ENCODE data around the gene ZNF407.

The ZNF407 gene

DNA sequence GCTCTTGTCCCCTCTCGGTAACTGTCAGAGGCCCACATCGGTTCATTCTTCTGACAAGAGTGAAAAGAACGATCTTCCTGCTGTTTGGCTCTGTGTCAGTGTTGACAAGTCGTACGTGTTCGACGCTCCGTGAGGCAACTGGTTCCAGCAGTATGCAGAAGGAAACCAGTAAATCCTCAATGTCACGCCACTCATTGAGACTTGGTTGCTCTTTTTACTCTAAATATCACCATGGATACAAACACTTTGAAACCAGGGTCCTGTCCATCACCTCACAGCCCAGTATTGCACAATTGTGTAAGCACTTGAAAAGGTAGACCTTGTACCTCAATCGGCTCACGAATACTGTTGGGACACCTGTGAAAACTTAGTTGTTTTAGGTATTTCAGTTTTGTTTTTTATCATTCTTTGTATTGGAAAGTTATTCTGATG lies 136.4 kb downstream of the ZNF407 start:
- no peak for DNase-seq

DNA sequence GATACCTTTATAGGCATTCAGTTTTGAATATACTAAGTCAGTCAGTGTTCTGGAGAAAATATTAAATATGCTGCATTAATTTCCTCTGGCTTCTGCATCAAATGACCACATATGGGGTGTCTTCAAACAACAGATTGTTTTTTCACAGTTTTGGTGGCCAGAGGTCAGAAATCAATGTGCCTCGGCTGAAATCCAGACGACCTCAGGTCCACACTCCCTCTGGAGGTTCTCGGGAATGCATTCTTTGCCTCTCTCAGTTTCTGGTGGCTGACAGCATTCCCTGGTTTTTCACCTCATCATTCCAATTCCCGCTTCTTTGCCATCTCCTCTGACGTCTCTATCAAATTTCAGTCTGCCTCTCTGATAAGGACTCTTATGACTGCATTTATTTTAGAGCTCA lies 142.3 kb downstream of the ZNF407 start:
- DNase-seq: no peak

DNA sequence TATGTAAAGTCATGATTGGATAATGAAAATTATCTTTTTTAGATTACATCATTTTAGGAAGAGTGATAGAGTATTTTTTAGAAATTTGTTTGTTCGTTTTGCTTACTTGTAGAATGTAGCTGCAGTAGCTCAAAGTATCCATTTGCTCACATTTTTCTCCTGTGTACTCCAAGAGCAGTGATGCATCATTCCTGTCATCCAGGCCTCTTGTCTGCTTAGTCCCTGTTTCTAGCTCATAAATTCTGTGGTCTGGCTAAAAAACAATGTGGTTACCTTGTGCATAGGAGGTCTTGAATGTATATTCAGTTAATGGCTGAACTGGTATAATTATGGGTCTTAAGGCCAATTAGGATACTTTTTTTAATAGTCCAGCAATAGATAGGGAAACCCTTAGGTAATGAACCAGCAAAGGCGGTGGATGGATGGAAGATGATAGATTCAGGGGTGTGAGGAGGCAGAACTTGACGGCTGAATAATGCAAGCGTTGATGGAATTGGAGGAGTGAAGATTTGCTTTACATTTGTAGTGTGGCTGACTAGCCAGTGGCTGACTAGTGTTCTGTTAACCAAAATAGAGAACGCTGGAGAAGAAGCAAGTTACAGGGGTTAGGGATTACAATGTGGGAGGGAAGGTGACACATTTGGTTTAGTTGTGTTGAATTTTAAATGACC lies 145.0 kb downstream of the ZNF407 start:
- no peak for DNase-seq

DNA sequence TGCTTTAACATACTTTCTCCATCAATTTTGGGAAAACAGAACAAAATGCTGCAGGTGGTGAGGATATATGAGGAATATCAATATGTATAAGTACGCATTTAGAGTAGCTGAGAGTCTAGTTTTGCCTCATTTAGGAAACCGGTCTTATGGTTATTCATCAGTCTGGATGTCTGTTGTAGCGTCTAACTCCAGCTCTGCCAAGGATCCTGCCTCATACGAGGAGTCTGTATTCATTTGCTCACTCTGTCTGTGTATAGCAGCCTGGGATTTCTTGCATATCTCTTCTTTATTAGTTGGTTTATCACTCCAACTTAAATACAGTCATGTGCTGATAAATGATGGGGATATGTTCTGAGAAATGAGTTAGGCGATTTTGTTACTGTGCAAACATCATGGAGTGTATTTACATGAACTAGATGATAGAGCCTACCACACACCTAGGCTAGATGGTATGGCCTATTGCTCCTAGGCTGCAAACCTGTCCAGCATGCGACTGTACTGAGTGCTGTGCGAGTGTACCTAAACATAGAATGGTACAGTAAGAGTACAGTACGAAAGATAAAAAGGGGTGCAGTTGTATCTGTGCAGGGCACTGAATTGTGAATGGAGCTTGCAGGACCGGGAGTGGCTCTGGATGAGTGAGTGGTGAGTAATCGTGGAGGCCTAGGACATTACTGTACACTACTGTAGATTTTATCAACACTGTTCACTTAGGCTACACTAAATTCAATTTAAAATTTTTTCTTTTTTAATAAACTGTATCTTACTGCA lies 148.1 kb downstream of the ZNF407 start:
- DNase-seq: no peak

DNA sequence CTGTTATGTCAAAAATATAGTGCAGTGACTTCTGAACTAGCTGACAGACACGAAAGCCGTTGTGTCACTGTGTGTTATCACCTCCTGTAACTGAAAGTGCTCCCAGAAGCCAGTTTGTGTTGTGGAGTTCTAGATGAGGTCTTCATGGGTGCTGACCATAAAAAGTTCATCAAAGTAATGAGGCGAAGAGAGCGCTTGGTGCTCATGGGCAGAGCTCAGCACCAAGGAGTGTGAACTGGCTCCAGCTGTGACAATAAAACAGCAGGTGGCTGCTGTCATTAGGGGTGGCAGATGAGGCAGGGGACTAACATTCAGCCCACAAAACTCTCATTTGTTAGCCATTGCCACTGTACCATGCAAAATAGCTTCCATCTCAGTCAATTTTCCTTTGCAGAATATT lies 151.1 kb downstream of the ZNF407 start:
- no peak for DNase-seq

DNA sequence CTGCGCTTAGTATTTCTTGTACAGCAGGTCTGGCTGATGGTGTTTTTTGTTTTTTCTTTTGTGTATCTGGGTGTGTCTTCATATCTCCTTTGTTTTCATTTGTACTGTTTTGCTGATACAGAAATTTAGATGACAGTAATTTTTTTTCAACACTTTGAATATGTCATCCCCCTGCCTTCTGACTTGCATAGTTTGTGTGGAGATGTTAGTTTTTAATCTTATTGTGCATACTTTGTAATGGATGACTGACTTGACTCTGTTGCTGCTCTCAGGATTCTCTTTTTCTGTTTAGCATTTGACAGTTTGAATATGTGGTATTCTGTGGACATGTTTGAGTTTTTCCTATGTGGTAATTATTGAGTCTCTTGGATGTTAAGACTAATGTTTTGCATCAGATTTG lies 161.3 kb downstream of the ZNF407 start:
- no peak for DNase-seq

DNA sequence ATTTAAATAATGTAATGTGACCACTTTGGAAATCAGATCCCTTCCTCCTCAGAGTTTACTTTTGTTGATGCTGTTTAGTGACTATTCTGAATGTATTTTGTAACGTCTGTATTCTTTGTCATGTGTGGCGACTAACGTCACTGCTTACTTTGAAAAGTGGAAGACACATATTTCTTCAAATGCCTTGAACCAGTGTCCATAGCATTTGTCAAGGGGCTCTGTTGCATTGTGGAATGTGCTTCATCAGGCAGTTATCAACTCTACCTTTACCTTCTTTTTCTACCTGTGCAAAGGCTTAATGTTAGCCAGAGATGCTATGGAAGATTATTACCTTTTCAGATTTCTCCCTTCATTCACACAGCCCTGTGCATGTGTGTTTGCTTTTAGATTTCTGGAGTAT lies 162.4 kb downstream of the ZNF407 start:
- DNase-seq: no peak

DNA sequence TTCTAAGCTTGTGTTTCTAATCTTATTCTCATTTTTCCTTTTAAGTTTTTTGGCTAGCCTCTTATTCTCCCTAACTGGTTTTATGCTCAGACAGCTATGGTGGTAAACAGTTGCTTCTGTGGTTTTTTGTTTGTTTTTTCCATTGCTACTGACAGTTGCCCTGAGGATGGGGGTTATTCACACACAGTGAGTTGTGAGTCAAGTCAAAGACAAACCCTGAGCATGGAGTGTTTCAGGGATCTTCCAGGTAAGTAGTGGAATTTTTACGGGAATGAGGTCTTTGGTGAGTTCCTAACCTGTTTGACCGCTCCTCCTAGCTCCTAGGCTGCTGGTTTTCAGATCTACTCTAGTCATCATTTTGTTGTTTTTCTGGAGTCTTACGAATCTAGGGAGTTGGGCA lies 162.8 kb downstream of the ZNF407 start:
- DNase-seq: no peak

DNA sequence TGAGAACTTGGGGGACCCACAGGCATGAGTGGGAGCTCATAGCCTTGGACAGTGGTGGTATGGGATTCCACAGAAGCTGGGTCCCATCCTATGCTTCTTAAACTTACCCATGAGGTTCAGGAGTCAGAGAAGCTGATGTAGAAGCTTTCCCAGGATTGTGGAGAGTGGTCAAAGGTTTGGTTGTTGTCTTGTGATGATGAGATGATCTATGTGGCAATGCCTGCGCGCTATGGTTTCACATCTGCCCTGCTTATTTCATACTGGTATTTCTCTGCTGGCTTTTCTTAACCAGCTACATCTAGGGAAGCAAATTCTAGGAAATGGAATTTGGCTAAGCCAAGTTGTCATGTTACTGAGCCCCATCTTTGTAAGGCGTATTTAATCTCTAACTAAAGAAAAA lies 168.6 kb downstream of the ZNF407 start:
- DNase-seq: no peak

DNA sequence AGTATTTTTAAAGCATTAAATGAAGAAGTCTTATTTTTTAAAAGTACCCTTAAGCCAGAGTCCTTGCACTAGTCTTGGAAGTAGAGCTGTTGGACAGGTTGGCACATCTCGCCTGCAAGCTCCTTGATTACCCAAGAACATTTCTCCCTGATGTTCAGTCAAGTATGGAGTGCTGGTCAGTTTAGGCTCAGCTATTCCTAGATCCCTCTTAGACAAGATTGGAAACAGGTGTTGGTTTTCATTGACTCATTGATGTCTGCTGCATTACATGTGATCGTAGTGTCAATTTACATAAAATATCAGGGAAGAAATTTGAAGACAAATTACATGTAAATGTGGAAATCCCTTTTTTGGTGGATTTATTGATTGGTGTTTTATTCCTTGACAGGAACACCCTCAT lies 170.4 kb downstream of the ZNF407 start:
- no peak for DNase-seq

DNA sequence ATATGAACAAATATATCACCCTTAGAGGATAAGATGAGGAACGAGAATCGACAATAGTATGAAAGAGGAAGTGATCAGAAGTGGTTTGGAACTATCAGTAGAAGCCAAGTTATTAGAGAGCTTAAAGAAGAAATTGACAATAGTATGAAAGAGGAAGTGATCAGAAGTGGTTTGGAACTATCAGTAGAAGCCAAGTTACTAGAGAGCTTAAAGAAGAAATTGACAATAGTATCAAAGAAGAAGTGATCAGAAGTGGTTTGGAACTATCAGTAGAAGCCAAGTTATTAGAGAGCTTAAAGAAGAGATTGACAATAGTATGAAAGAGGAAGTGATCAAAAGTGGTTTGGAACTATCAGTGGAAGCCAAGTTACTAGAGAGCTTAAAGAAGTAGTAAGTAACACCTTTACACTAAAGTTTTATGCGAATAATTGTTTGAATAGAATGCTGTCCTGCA lies 175.5 kb downstream of the ZNF407 start:
- no peak for DNase-seq

DNA sequence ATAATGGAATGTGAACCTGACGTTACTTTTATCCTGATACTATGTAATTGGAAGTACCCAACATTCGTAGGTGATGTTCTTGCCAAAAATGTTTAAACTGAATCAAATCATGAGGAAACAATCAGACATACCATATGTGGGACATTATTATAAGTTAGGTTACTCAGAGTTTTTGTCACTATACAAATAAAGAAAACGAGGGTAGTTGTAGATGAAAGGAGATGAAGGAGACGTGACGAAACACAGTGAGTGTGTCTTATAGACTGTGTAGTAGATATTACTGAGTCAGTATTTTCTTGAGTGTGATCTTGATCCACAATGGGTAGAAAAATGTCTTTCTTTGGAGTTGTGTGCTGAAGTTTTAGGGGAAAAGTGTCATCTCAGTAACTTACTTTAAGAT lies 176.8 kb downstream of the ZNF407 start:
- DNase-seq: no peak

DNA sequence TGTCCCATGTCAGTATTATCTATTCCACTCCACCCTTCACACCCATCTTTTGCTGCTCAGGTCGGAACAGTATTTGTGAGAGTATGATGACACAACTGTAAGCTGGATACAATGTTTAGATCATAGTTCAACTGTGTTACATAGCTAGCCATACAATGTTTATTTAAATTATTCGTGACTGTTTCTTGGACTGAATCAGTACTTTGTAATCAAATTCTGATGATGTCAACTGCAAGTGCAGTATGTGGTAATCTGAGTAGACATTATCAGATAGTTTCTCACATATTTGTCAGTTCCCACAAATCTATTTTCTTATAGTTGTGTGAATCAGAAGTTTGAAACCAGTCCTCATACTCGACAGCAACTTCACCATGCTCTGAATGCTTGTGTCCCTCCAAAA lies 177.6 kb downstream of the ZNF407 start:
- DNase-seq: no peak

DNA sequence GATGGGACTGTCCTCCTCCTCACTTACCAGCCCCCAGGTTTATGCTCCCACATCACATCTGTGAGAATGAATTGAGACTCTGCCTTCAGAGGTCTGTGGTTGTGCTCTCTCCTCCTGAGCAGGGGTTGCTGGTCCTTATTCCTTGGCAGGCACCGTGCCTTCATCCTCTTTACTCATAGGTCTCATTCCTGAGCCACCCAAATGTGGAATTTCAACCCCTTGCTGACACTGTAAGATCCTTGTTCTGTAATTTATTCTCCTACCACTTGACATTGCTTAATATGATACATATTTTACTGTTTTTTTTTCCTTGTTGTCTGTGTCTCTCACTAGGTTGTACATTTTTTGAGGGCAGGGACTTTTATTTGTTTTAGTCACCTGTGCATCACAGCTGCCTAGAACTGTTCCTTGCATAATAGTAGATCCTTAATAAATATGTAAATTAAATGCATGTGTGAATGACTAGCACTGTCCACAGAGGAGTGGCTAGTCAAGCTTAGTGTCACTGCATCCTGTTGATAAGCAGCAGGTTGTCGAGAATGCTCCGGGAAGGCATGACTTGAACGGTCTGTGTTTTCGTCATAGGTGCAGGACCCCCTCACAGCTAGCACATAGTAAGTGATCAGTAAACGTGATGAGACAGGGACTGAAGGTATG lies 180.6 kb downstream of the ZNF407 start:
- DNase-seq: no peak

DNA sequence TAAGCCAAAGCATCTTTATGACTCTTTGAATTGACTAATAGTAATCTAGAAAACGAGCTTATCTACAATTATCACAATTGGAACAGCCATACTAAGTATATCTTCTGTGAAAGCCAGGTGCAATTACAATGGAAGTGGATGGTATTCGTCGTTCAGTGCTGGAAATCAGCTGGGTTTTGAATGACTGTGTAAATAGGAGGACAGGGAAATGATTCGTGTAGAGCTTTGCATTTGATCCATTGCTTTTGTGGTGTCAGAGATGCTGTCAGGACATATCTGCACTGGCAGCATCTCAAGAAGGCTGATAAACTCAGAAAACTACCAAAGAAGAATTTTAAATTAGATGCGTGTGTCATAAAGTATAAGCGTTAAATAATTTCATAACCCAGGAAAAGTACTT lies 187.1 kb downstream of the ZNF407 start:
- no peak for DNase-seq

DNA sequence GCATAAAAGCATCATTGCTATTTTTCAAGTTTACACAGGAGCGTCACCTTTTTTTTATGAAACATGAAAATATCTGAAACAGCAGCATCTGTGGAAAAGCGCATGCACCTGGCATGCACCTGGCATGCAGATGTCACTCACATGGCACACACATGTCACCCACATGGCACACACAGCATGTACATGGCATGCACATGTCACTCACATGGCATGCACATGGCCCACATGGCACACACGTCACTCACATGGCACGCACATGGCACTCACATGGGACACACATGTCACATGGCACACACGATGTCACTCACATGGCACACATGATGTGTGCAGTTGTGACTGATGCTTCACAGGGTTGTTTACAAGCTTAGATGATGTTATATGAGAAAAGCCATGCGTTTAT lies 188.0 kb downstream of the ZNF407 start:
- no peak for DNase-seq

DNA sequence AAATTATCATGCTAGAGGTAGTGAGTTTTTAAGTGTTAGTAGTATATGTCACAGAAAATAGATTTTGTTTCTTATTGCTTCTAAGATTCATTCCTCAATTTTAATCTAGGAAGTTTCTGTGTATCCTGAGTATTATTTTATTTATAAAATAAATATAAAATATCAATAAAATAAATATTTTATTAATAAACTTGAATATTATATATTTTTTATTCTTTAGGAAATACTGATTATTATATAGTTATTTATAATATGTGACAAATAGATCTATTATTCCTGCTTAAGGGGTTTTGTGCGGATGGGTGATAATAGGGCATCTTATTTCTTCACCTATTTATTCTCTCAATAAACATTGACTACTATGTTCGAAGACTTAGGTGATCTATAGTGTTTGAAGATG lies 191.0 kb downstream of the ZNF407 start:
- no peak for DNase-seq

DNA sequence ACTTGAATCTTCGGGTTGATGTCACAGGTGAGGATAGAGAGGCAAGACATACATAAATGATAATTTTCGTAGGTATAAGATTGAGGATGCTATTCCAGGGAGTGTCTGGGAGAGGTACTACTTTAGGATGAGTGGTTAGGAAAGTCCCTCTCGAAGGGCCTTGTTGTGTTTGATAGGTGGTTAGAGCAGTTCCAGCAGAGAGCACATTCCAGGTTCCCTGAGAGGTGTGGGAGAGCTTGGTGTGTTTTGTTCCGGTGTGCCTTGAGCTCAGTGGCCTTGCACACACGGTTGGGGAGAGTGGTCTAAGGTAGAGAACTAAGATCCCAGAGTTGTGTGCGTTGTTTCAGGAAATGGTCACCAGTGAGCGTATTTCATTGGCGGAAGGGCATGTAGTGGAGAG lies 191.4 kb downstream of the ZNF407 start:
- DNase-seq: no peak

DNA sequence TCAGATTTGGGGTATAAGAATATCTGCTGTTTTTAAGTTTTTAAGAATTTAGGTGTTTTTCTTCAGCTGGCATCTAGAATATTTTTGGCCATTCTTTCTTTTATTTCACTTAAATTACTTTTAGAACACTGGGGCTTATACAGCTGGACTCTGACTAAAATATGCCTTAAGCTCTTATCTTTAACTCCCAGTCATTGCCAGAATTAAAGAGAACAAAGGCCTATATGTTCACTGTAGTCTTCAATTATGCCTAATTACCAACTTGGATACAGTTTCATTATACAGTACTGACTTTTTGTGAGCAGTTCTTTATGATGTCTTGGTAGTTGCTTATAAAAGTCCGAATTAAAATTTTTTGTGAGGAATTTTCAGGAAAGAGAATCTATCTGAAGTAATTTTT lies 192.8 kb downstream of the ZNF407 start:
- no peak for DNase-seq

DNA sequence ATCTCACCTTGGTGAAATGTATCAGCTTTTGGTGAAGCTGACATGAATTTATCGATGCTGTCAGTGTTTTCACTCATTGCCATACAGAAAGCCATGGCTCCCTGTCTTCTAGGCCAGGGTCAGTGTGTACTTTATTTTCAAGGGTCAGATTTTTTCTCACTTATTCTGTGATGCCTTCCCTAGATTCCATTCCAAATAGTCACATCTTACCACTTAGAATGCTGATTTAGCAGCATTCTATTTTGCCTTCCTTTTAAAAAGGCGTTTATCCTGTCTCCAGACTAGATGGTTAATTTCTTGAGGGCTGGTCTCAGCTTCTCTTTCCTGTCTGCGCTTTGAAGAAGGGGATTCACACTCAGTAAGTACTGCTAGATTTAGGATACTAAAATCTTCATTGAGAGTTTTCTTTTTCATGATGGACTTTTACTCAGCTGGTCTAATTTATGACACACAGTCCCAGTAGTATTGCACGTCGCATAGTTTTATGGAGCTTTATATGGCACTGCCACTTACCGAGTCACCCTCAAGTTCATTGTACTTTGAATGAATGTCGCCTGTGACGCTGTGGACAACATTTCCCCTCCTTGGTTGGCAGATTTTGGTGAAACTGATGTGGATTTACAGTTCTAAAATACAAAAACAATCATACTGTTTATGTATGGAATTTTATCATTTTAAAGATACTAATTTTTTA lies 194.0 kb downstream of the ZNF407 start:
- DNase-seq: no peak

DNA sequence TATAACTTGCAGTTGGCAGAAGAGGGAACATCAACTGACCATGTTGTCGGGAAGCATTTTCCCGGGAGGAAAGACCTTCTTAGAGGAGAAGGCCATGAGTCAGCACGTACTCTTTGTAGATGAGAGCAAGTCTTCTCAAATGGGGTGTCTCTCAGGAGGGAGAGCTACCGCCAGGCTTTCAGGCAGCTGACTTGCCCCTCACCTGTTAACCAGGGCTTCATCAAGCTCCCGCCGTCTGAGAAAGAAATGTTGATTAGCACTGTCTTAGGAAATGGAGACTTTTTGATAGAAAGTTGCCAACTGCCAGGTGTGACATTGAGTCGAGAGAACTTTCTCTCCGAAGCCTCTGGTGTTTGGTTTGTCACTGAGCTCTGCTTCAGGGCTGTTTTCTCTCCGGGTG lies 196.1 kb downstream of the ZNF407 start:
- no peak for DNase-seq

DNA sequence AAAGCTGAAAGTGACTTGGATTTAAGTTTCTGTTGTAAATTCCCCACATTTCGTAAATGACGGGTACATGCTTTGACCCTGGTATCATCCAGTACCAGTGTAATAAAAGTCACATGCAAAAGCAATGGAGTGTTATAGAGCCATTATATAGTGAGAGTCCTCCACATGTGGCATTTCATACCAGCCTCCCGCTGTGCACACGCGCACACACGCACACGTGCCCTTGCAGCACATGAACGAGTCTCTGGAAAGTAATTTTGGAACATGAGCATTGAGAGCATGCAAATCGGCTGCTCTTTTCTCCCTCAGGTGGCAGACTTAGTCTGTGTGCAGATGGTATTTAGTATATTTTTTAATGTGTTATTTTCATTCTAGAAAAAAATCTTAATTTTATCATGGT lies 198.1 kb downstream of the ZNF407 start:
- DNase-seq: no peak

DNA sequence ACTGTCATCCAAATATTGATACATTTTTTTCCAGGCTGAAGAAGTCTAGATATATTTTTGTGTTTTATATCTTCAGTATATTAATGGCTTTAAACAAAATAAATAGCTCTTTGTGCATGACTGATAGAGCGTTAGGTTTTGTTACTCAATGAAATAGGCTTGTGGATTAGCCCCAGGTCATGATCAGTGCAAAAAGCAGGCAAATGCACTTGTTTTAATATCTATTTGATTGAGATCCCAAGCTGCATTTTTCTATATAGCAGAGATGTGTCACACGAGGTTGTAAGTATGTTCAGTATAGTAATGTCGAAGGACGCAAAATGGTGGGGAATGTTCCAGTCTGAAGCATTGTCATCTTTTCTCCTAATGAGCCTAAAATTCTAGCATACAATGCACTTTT lies 198.5 kb downstream of the ZNF407 start:
- DNase-seq: no peak

Measured in KG1 (cell line).